Naive thymus-derived CD8-positive, alpha-beta T cell (primary cell): ENCODE measurements around the gene MYL6. TPM values are rescaled to one million over a fixed set of nuclear protein-coding genes. Genes with fewer than 3 reads are reported as not detected.

Source experiments
- ATAC-seq, 2 donors: fragments of 150-1000 bp; cut with Tn5 transposase in 1 of 2; sonication (Bioruptor Pico), chemical (Tn5 transposase) in 1 of 2; 1 replicate in 1 of 2; 2 replicates in 1 of 2; pipeline ENCODE4 v1.10.0; 2021; ENCODE audit warnings: mild to moderate bottlenecking in 2 of 2, moderate library complexity in 2 of 2
- POLR2A ChIA-PET: fragments of 350-600 bp; sonication (Branson Sonifier 250); formaldehyde crosslinking; loops from one replicate; lab custom pipeline; 2021; ENCODE audit warnings: antibody characterized with exemption; lab: Charles Lee
- DNase-seq, 10 donors: peaks; one replicate each; pipeline versions ENCODE4 v3.0.0 to v3.0.0-alpha.2; 2020 to 2022
- H3K27ac Mint-ChIP-seq, 10 donors: one replicate each; pipeline ENCODE4 v1.8.0; 2020 to 2022; ENCODE audit warnings: mild to moderate bottlenecking in 10 of 10, mixed read lengths in 10 of 10, moderate library complexity in 4 of 10, inconsistent platforms in 1 of 10
- H3K27me3 Mint-ChIP-seq, 5 donors: one replicate each; pipeline ENCODE4 v1.8.0; 2021 to 2022; ENCODE audit warnings: mixed read lengths in 5 of 5
- H3K36me3 Mint-ChIP-seq, 3 donors: one replicate each; pipeline ENCODE4 v1.8.0; 2020 to 2022; ENCODE audit warnings: mixed read lengths in 3 of 3, mild to moderate bottlenecking in 2 of 3, inconsistent platforms in 1 of 3
- H3K4me1 Mint-ChIP-seq, 4 donors: one replicate each; pipeline ENCODE4 v1.8.0; 2021 to 2022; ENCODE audit warnings: mixed read lengths in 4 of 4
- H3K4me3 Mint-ChIP-seq, 10 donors: one replicate each; pipeline ENCODE4 v1.8.0; 2020 to 2022; ENCODE audit warnings: mild to moderate bottlenecking in 10 of 10, mixed read lengths in 10 of 10, moderate library complexity in 6 of 10, inconsistent platforms in 1 of 10
- H3K9me3 Mint-ChIP-seq, 9 donors: one replicate each; pipeline ENCODE4 v1.8.0; 2020 to 2022; ENCODE audit warnings: mixed read lengths in 9 of 9, mild to moderate bottlenecking in 3 of 9, inconsistent platforms in 1 of 9, moderate library complexity in 1 of 9
- polyA plus RNA-seq, 3 donors: library from polyadenylated mRNA; unstranded; fragments of 300-500 nt; fragmentation: Illumina TruSeq; gene quantifications; one replicate each; pipeline ENCODE4 v1.2.3, GENCODE V29; 2021
- total RNA-seq, 8 experiments: library from RNA in 2 of 8; stranded (reverse) in 2 of 8; gene quantifications; one replicate each; pipeline ENCODE4 v1.2.3 and lab custom pipeline; 2021 to 2026

The MYL6 gene
- total and polyA plus RNA-seq, 5 experiments from 2014 or later = 421 to 2,533 (median 1,813) TPM

DNA sequence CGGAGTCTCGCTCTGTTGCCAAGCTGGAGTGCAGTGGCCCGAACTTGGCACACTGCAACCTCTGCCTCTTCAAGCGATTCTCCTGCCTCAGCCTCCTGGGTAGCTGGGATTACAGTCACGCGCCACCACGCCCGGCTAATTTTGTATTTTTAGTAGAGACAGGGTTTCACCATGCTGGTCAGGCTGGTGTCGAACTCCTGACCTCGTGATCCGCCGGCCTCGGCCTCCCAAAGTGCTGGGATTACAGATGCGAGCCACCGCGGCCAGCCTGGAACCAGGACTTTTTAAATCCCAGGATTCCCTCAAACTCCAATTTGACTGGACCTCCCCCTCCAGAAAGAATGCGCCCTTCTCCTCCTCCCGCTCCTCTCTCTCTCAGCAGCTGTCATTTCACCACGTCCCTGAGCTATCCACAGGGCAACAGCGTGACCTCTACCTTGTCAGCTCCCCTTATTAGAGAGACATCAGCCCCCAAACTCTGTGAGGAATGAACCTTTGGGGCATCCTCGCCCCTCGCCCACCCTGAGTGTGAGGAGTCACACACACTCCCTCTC, 28.1 kb upstream of the MYL6 start:
- Mint-ChIP-seq H3K36me3 (peaks cover 0 to 53% (median 40%) of the 10 kb centered on the region in 3 donors), H3K27ac (peak overlapping the region; percentile 90 to 99 (median 95)), H3K27me3 (no peaks in the 10 kb centered on the region), H3K4me1 (peaks cover 35 to 76% (median 70%) of the 10 kb centered on the region in 4 donors), H3K4me3 (peak overlapping the region; percentile 97 to 100 (median 99)), H3K9me3 (peaks cover 0 to 2% (median 0%) of the 10 kb centered on the region in 9 donors)
- POLR2A ChIA-PET = interaction anchor here (0.6 to 17.5 kb wide), 13 partner anchors 11 to 589 kb away, joined by 3 to 284 read pairs (median 6); partner anchors contain the start of genes MYL6, PA2G4, RNF41 and RPL41
- DNase-seq (no peak), ATAC-seq (no peak)

DNA sequence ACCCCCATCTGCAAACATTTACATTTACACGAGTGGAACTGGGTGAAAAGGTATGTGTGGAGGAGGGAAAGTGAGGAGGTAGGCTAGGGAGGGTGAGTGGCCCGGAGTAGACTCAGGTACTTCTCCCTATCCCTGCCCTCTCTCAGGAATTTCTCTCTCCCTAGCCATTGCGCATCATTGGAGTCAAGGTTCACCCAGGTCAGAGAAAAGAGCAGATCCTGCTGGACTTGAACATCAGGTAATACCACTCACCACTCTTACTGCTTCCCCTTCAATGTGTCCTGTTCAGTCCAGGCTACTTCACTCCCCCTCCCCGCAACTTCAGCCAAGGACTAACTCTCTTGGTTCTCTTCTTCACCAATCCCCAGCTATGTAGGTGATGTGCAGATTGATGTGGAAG, 27.3 kb upstream of the MYL6 start:
- POLR2A ChIA-PET = interaction anchor here (0.6 to 17.5 kb wide), 6 partner anchors 10 to 443 kb away, joined by 4 to 284 read pairs (median 126); partner anchors contain the start of genes MYL6, PA2G4, RPL41 and SMARCC2
- ATAC-seq = no peak
- peaks cover 35 to 76% (median 67%) of the 10 kb centered on the region in 4 donors for H3K4me1 Mint-ChIP-seq
- H3K27ac Mint-ChIP-seq = peak overlapping the region; percentile 90 to 99 (median 95)
- H3K9me3 Mint-ChIP-seq = peaks cover 0 to 2% (median 0%) of the 10 kb centered on the region in 9 donors
- H3K4me3 Mint-ChIP-seq = peak overlapping the region; percentile 97 to 100 (median 99)
- peaks cover 0 to 61% (median 41%) of the 10 kb centered on the region in 3 donors for H3K36me3 Mint-ChIP-seq
- no peak for DNase-seq
- H3K27me3 Mint-ChIP-seq = no peaks in the 10 kb centered on the region

DNA sequence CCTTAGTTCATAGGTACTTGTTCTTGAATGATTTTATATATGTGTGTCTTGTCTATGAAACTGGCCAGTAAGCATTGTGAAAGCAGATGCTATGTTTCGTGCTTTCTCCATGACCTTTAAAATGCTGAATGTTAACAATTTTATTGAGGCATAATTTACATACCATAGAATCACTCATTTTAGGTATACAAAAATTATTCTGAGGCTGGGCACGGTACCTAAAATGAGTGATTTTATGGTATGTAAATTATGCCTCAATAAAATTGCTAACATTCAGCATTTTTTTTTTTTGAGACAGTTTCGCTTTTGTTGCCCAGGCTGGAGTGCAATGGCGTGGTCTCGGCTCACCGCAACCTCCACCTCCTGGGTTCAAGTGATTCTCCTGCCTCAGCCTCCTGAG, 23.3 kb upstream of the MYL6 start:
- H3K36me3 Mint-ChIP-seq = peaks cover 9 to 97% (median 64%) of the 10 kb centered on the region in 3 donors
- H3K4me3 Mint-ChIP-seq = no peak overlapping the region
- peak overlapping the region in 3 of 10 donors; percentile 74 to 90 (median 88) for H3K27ac Mint-ChIP-seq
- peaks cover 0 to 2% (median 0%) of the 10 kb centered on the region in 9 donors for H3K9me3 Mint-ChIP-seq
- ATAC-seq = no peak
- peaks cover 41 to 86% (median 77%) of the 10 kb centered on the region in 4 donors for H3K4me1 Mint-ChIP-seq
- no peaks in the 10 kb centered on the region for H3K27me3 Mint-ChIP-seq
- no peak for DNase-seq
- POLR2A ChIA-PET = no interaction called here

DNA sequence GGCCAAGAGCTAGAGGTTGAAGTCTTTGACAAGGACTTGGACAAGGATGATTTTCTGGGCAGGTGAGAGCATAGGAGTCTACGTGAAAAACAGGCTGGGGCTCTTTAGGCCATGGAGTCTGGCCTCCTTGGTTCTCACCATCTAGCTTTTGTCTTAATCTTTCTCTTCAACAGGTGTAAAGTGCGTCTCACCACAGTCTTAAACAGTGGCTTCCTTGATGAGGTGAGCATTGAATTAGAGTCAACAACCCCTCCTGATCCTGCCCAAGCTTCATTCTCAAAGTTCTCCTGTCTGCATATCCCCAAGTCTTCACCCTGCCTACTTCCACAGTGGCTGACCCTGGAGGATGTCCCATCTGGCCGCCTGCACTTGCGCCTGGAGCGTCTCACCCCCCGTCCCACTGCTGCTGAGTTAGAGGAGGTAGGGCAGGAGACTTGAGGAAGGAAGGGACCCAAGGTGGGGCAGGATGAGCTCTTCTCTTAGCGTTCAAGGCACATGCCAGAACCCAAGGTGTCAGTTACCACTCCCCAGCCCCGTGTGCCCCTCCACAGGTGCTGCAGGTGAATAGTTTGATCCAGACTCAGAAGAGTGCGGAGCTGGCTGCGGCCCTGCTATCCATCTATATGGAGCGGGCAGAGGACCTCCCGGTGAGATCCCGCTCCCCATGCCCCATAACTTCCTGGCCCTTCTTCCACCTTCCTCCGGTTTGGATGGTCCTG, 20.1 kb upstream of the MYL6 start:
- peak; percentile 49 to 56 for ATAC-seq
- POLR2A ChIA-PET = interaction anchor here (0.6 to 9.7 kb wide), 15 partner anchors 10 to 301 kb away, joined by 3 to 146 read pairs (median 4); partner anchors contain the start of genes ESYT1, MYL6, RNF41 and RPL41
- peak in 3 of 10 donors; percentile 31 to 41 (median 41) for DNase-seq
- H3K27ac Mint-ChIP-seq = peak overlapping the region; percentile 85 to 94 (median 92)
- peak overlapping the region in 9 of 10 donors; percentile 49 to 82 (median 71) for H3K4me3 Mint-ChIP-seq
- H3K27me3 Mint-ChIP-seq = no peaks in the 10 kb centered on the region
- peaks cover 33 to 80% (median 70%) of the 10 kb centered on the region in 4 donors for H3K4me1 Mint-ChIP-seq
- peaks cover 9 to 96% (median 53%) of the 10 kb centered on the region in 3 donors for H3K36me3 Mint-ChIP-seq
- H3K9me3 Mint-ChIP-seq = no peaks in the 10 kb centered on the region

DNA sequence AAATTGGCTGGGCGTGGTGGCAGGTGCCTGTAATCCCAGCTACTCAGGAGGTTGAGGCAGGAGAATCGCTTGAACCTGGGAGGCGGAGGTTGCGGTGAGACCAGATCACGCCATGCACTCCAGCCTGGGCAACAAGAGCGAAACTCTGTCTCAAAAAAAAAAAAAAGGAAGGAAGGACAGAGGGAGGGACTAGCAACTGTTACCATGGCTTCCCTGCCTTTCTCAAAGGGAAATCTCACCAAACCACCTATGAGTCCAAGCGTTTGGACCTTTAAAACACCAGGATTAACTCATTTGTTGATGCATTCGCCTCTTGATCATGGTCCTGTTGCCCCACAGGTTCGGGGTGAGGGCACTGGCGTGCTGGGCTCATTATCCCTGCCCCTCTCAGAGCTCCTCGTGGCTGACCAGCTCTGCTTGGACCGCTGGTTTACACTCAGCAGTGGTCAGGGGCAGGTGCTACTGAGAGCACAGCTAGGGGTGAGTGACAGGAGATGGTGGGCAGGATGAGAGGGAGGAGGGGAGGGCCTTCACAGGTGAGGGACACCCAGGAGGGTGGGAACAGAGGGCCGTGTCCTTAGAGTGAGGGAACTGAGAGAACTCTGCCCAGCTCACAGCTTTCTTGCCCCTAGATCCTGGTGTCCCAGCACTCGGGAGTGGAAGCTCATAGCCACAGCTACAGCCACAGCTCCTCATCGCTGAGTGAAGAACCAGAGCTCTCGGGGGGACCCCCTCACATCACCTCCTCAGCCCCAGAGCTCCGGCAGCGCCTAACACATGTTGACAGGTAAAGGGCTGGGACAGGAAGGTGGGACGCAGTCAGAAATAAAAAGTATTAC, 16.0 kb upstream of the MYL6 start:
- Mint-ChIP-seq H3K4me1 (peaks cover 28 to 73% (median 66%) of the 10 kb centered on the region in 4 donors), H3K27ac (peak overlapping the region in 9 of 10 donors; percentile 46 to 91 (median 78)), H3K36me3 (peaks cover 9 to 90% (median 42%) of the 10 kb centered on the region in 3 donors), H3K9me3 (no peaks in the 10 kb centered on the region), H3K4me3 (no peak overlapping the region), H3K27me3 (no peaks in the 10 kb centered on the region)
- no peak for DNase-seq
- POLR2A ChIA-PET = interaction anchor here (1.1 to 9.7 kb wide), 5 partner anchors 8 to 46 kb away, joined by 3 to 146 read pairs (median 5); partner anchors contain the start of gene ESYT1
- ATAC-seq = no peak

DNA sequence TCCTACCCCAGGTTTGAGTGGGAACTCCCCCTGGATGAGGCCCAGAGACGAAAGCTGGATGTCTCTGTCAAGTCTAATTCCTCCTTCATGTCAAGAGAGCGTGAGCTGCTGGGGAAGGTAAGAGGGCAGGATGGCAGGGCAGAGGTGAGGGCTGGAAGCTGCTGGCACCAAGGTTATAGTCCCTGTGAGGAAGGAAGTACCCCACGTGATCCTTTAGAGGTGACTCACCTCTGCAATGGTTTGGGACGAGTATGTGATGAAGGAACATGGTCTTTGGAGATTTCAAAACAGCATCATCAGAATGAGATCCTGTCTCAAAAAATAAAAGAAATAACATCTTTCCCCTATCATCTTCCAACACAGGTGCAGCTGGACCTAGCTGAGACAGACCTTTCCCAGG, 14.9 kb upstream of the MYL6 start:
- Mint-ChIP-seq H3K36me3 (peaks cover 9 to 80% (median 35%) of the 10 kb centered on the region in 3 donors), H3K27ac (peak overlapping the region; percentile 56 to 91 (median 84)), H3K9me3 (no peaks in the 10 kb centered on the region), H3K27me3 (no peaks in the 10 kb centered on the region), H3K4me3 (peak overlapping the region in 6 of 10 donors; percentile 24 to 67 (median 42)), H3K4me1 (peaks cover 23 to 63% (median 56%) of the 10 kb centered on the region in 4 donors)
- DNase-seq (no peak), ATAC-seq (peak in 1 of 2 donors; percentile 38)
- POLR2A ChIA-PET = interaction anchor here (1.4 to 9.7 kb wide), 5 partner anchors 9 to 18 kb away, joined by 3 to 146 read pairs (median 6); partner anchors contain the start of genes ESYT1 and MYL6

DNA sequence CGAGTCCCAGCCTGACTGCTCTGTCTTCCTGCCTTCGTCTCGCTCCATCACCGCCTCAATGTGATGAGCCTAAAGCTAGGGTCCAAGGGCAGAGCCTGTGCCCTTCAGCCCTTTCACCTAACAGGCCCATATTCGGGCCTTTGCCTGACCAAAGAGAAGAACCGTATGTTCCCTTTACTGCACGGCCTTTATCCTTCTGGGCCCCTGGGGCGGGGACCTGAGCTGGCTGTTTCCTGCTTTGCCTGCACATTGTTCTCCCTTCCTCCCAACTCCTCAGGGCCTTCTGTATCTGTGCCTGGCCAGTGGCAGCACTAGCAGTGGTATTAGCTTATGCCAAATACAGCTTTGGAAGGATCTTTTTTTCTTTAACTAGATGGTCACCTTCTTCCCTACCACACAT, 14.3 kb upstream of the MYL6 start:
- no peaks in the 10 kb centered on the region for H3K9me3 Mint-ChIP-seq
- DNase-seq (no peak), ATAC-seq (no peak)
- H3K27ac Mint-ChIP-seq = peak overlapping the region; percentile 16 to 91 (median 86)
- POLR2A ChIA-PET = interaction anchor here (0.5 to 9.7 kb wide), 12 partner anchors 8 to 43 kb away, joined by 3 to 146 read pairs (median 3); partner anchors contain the start of genes ESYT1, MYL6 and ZC3H10
- peaks cover 5 to 73% (median 31%) of the 10 kb centered on the region in 3 donors for H3K36me3 Mint-ChIP-seq
- peaks cover 16 to 56% (median 49%) of the 10 kb centered on the region in 4 donors for H3K4me1 Mint-ChIP-seq
- H3K4me3 Mint-ChIP-seq = no peak overlapping the region
- no peaks in the 10 kb centered on the region for H3K27me3 Mint-ChIP-seq

DNA sequence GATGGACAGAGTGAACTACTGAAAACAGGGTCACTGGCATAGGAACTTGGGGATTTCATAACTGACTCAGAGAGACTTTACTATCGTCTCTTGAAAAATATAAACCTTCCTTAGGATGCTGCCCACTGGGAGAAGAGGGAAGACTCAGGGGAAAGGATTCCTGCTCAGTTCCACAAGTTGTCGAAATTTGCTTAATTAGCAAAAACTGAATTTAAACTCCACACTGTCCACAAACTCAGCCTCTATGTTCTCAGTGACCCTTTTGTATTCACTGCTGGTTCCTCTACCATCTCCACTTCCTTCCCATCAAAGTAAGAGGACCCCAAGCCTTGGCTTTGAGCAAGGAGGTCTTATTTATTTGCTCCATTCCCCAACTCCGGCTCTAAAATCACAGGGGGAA, 12.9 kb upstream of the MYL6 start:
- Mint-ChIP-seq H3K36me3 (peaks cover 0 to 60% (median 24%) of the 10 kb centered on the region in 3 donors), H3K9me3 (no peaks in the 10 kb centered on the region), H3K4me1 (peaks cover 14 to 48% (median 40%) of the 10 kb centered on the region in 4 donors), H3K27me3 (no peaks in the 10 kb centered on the region), H3K4me3 (no peak overlapping the region), H3K27ac (peak overlapping the region in 4 of 10 donors; percentile 10 to 91 (median 36))
- DNase-seq (no peak), ATAC-seq (no peak)
- POLR2A ChIA-PET = interaction anchor here (0.6 to 9.7 kb wide), 5 partner anchors 13 to 168 kb away, joined by 3 to 146 read pairs (median 9); partner anchors contain the start of genes ESYT1 and MYL6

DNA sequence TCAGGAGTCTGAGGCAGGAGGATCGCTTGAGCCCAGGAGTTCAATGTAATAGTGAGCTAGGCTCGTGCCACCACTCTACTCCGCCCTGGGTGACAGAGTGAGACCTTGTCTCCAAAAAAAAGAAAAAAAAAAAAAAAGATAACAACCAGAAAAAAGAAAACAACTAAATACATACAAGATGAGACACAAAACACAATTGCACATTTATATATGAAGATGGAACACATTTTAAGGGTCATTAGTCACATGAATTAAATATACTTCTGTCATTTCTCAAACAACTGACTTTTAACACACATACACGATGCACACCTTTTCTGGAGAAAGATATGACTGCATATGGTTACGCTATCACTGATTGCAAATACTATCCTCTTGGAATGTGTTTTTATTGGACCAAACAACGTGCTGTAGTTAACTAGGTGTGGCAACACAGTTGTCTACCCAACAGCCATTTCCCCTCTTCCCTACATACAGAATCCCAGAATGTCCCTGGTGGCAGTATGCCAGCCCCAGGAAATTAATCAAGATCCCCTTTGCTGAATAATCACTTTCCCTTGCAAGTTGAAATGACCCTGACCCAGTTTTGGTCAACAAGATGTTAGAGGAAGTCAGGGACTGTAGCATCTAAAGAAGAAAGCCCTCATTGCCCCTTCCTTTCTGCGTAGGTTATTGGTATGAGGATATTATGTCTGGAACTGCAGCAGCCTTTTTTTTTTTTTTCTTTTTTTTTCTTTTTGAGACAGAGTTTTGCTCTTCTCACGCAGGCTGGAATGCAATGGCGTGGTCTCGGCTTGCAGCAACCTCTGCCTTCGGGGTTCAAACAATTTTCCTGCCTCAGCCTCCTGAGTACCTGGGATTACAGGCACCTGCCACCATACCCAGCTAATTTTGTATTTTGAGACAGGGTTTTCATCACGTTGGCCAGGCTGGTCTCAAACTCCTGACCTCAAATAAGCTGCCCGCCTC, 11.4 kb upstream of the MYL6 start:
- POLR2A ChIA-PET = interaction anchor here (0.6 to 0.8 kb wide), 4 partner anchors 14 to 408 kb away, joined by 3 read pairs; partner anchors contain the start of gene TIMELESS
- no peak overlapping the region for H3K4me3 Mint-ChIP-seq
- peaks cover 0 to 46% (median 15%) of the 10 kb centered on the region in 3 donors for H3K36me3 Mint-ChIP-seq
- DNase-seq (no peak), ATAC-seq (no peak)
- peak overlapping the region; percentile 21 to 85 (median 64) for H3K27ac Mint-ChIP-seq
- no peaks in the 10 kb centered on the region for H3K27me3 Mint-ChIP-seq
- H3K4me1 Mint-ChIP-seq = peaks cover 18 to 53% (median 45%) of the 10 kb centered on the region in 4 donors
- no peaks in the 10 kb centered on the region for H3K9me3 Mint-ChIP-seq

DNA sequence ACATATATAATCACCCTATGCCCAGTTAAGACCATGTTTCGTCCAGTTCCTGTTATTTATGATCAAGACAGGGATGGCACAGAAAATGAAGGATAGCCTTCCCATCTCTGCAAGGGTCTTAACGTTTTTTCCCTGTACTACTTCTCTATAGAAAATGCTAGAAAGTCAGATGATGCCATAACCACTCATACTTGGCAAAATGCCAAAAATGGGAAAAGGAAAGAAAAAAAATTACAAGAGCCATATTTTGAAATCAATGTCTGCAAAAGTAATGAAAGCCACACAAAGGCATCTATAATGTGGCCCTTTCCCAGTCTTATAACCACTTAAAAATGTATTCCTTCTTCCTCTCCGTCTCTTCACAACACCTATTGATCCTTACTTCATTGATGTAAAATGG, 7.6 kb upstream of the MYL6 start:
- H3K27ac Mint-ChIP-seq = peak overlapping the region; percentile 68 to 99 (median 91)
- H3K4me1 Mint-ChIP-seq = peaks cover 17 to 50% (median 38%) of the 10 kb centered on the region in 4 donors
- POLR2A ChIA-PET = interaction anchor here (0.7 to 3.1 kb wide), 11 partner anchors 8 to 481 kb away, joined by 3 to 18 read pairs (median 6); partner anchors contain the start of genes CNPY2, PA2G4, RNF41 and ZC3H10
- H3K4me3 Mint-ChIP-seq = peak overlapping the region; percentile 25 to 93 (median 76)
- H3K36me3 Mint-ChIP-seq = peaks cover 0 to 8% (median 0%) of the 10 kb centered on the region in 3 donors
- H3K9me3 Mint-ChIP-seq = no peaks in the 10 kb centered on the region
- no peaks in the 10 kb centered on the region for H3K27me3 Mint-ChIP-seq
- ATAC-seq = no peak
- DNase-seq = no peak
